K562 (cell line): ENCODE measurements around the gene SDC3. TPM values are rescaled to one million over a fixed set of nuclear protein-coding genes. Genes with fewer than 3 reads are reported as not detected.
A peak's percentile ranks its signal among the peaks of the same experiment; 100 is the strongest.

Source experiments
- ARHGAP35 ChIP-seq: fragments of 450-650 bp; IDR thresholded peaks from 2 replicates; pipeline ENCODE4 v1.6.1; 2018; ENCODE audit not compliant: partially characterized antibody
- BRD9 ChIP-seq: fragments of 450-650 bp; IDR thresholded peaks from 2 replicates; pipeline ENCODE4 v1.6.1; 2018; ENCODE audit warnings: low read depth; ENCODE audit not compliant: partially characterized antibody
- CBFA2T2 ChIP-seq: fragments of 450-650 bp; conservative IDR thresholded peaks from 2 replicates; pipeline ENCODE4 v1.6.1; 2017; ENCODE audit warnings: mild to moderate bottlenecking
- CBFB ChIP-seq: sonication (generic); formaldehyde crosslinking; IDR thresholded peaks from 2 replicates; pipeline ENCODE4 v1.4.0; 2020; ENCODE audit warnings: mild to moderate bottlenecking, missing genetic modification reagents
- E2F3 ChIP-seq: fragments of 250-450 bp; sonication (Bioruptor Pico); IDR thresholded peaks from 2 replicates; pipeline ENCODE4 v1.4.0; 2020; ENCODE audit warnings: mild to moderate bottlenecking
- ETV6 ChIP-seq, 3 experiments: fragments of 150-350 bp in 1 of 3; sonication (generic) in 1 of 3; formaldehyde crosslinking in 1 of 3; IDR thresholded peaks; 2 replicates each; pipeline versions ENCODE4 v1.6.1 to v1.8.0; 2014 to 2022; ENCODE audit warnings: borderline replicate concordance in 2 of 3, low read depth in 2 of 3, antibody characterized with exemption in 1 of 3, low read length in 1 of 3, mild to moderate bottlenecking in 1 of 3, missing genetic modification reagents in 1 of 3
- HDGF ChIP-seq: fragments of 450-650 bp; IDR thresholded peaks from 2 replicates; pipeline ENCODE4 v1.6.1; 2016
- HMGXB4 ChIP-seq: sonication (generic); formaldehyde crosslinking; IDR thresholded peaks from 2 replicates; pipeline ENCODE4 v1.8.1; 2023; ENCODE audit warnings: mild to moderate bottlenecking, missing genetic modification reagents
- MXI1 ChIP-seq: IDR thresholded peaks from 2 replicates; pipeline ENCODE4 v1.6.1; 2011; ENCODE audit warnings: low read depth, mild to moderate bottlenecking, improper control_type of control experiment, low read length
- NCOA2 ChIP-seq, 2 experiments: fragments of 450-650 bp; IDR thresholded peaks; 2 replicates each; pipeline ENCODE4 v1.6.1; 2018; ENCODE audit warnings: mild to moderate bottlenecking in 2 of 2, moderate library complexity in 1 of 2; ENCODE audit not compliant: partially characterized antibody in 2 of 2
- PATZ1 ChIP-seq: fragments of 250-450 bp; sonication (Bioruptor Pico); IDR thresholded peaks from 2 replicates; pipeline ENCODE4 v1.5.0; 2020; ENCODE audit warnings: mild to moderate bottlenecking, borderline replicate concordance
- POLR2AphosphoS2 ChIP-seq: IDR thresholded peaks from 2 replicates; pipeline ENCODE4 v1.6.1; 2012; ENCODE audit warnings: low read length, improper control_type of control experiment
- POLR2B ChIP-seq: fragments of 450-650 bp; IDR thresholded peaks from 2 replicates; pipeline ENCODE4 v1.6.1; 2018; ENCODE audit warnings: low read depth; ENCODE audit not compliant: partially characterized antibody
- RBM39 ChIP-seq: fragments of 200-400 bp; formaldehyde crosslinking; optimal IDR thresholded peaks from 2 replicates; pipeline ENCODE3; 2018; ENCODE audit warnings: low read depth, low read length
- RHOXF2B ChIP-seq: fragments of 250-450 bp; sonication (Bioruptor Pico); conservative IDR thresholded peaks from 2 replicates; pipeline ENCODE4 v1.5.1; 2021
- SMARCA5 ChIP-seq: fragments of 450-650 bp; IDR thresholded peaks from 2 replicates; pipeline ENCODE4 v1.6.1; 2016
- SPI1 ChIP-seq: IDR thresholded peaks from 2 replicates; pipeline ENCODE4 v1.6.1; 2011; ENCODE audit warnings: low read depth, low read length, control low read depth, borderline replicate concordance
- SRSF1 ChIP-seq: fragments of 200-400 bp; formaldehyde crosslinking; IDR thresholded peaks from 2 replicates; pipeline ENCODE4 v1.6.1; 2017; ENCODE audit warnings: mild to moderate bottlenecking, low read depth, low read length, moderate library complexity
- VEZF1 ChIP-seq: fragments of 200-800 bp; sonication (Bioruptor generic); IDR thresholded peaks from 2 replicates; pipeline ENCODE4 v1.6.1; 2017; ENCODE audit warnings: missing genetic modification characterization, missing compliant biosample characterization
- ZBTB33 ChIP-seq: sonication (generic); formaldehyde crosslinking; IDR thresholded peaks from 2 replicates; pipeline ENCODE4 v1.8.1; 2023; ENCODE audit warnings: mild to moderate bottlenecking, missing genetic modification reagents
- ZNF561 ChIP-seq: fragments of 450-650 bp; formaldehyde crosslinking; conservative IDR thresholded peaks from 2 replicates; pipeline ENCODE4 v1.4.0; 2020; ENCODE audit warnings: mild to moderate bottlenecking, moderate library complexity
- ZNF583 ChIP-seq: fragments of 250-450 bp; sonication (Bioruptor Pico); IDR thresholded peaks from 2 replicates; pipeline ENCODE4 v1.4.0; 2020
- polyA plus RNA-seq, 8 experiments: library from polyadenylated mRNA; depleted of rRNA in 4 of 8; stranded (reverse) in 5 of 8; unstranded in 3 of 8; fragments of >200 nt; fragmentation: Nextera tagmentation in 2 of 8; fragmentation: Illumina TruSeq in 1 of 8; extraction: Ambion mirVana in 2 of 8; extraction: Trizol in 1 of 8; gene quantifications; 2 replicates each; pipeline versions ENCODE4 v1.2.1 to v1.2.3, GENCODE V29; 2011 to 2014; ENCODE audit warnings: inconsistent platforms in 1 of 8, missing spikeins in 1 of 8
- total RNA-seq, 7 experiments: library from RNA; depleted of rRNA in 6 of 7; stranded (reverse); fragments of >200 nt in 6 of 7; fragmentation: Illumina TruSeq in 2 of 7; extraction: Trizol in 2 of 7; gene quantifications; 2 replicates each; pipeline versions ENCODE4 v1.2.1 to v1.2.3, GENCODE V29; 2011 to 2021; ENCODE audit warnings: low replicate concordance in 1 of 7

The SDC3 gene
- total and polyA plus RNA-seq, 9 of the 15 experiments (the other 6 are each of a cell fraction or from before 2014, with no cell fraction given): 0.38 to 44.1 (median 12.1) TPM

DNA sequence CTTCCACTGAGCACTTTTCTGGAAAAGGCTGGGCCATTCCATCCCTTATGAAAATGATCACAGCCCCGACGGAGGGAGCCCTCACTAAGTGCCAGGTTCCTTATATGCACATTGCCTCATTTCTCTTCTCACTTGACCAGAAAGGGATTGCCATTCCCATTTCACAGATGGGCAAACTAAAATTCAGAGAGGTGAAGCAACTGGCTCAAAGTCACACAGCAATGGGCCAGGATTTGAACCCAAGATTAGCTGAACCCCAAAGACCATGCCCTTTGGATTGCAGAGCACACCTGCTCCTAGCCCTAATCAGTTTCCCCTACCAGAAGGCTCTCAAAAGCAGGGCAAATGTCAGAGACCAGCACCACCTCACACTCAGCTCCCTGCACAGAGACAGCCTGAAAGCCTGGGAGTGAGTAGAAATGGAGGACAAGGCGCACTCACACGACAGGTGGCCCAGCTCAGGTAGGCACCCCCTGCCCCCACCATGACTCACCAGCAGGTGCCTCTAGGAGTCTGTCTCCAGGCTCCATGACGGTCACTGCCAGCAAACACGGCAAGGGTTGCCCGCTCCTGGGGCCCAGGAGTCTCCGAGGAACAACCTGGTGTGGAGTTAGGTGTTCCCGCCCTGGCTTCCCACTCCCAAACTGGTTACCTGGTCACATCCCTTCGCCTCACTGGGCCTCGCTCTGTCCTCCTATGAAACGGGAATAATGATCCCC, 21.7 kb downstream of the SDC3 start (continued):
- TF ChIP-seq CBFB (CRISPR knock-in tag) (0 out of 2 replicates have a peak, but pooled peaks have one; percentile 43), POLR2AphosphoS2 (no peak), ZBTB33 (CRISPR knock-in tag) (no peak), SRSF1 (no peak), RBM39 (no peak), HDGF (peak; percentile 93), ZNF561 (no peak), HMGXB4 (CRISPR knock-in tag) (no peak), E2F3 (CRISPR knock-in tag) (no peak), ARHGAP35 (no peak), SPI1 (no peak), PATZ1 (CRISPR knock-in tag) (no peak), NCOA2 (IDR thresholded peaks at IDR 0.05; ENCODE audit: partially characterized antibody in 2 of 2) (no peak), MXI1 (no peak), RHOXF2B (no peak), SMARCA5 (peak; percentile 100), POLR2B (no peak), ETV6 (IDR thresholded peaks at IDR 0.05; ENCODE audit: borderline replicate concordance in 1 of 2, low read depth in 2 of 2, low read length in 1 of 2) (no peak), ETV6 (CRISPR knock-in tag; IDR thresholded peaks at IDR 0.05; ENCODE audit: borderline replicate concordance) (no peak), BRD9 (peak; percentile 95), VEZF1 (CRISPR knock-in tag) (no peak), CBFA2T2 (no peak), ZNF583 (CRISPR knock-in tag) (no peak)
